Fibroblast of lung (primary cell): ENCODE data around the gene CAPZB.

Experiments
- EZH2 ChIP-seq: IDR thresholded peaks from 2 replicates; pipeline ENCODE4 v1.5.1; 2012; ENCODE audit warnings: low read length, control low read depth, mild to moderate bottlenecking; ENCODE audit errors: missing control alignments
- TF ChIP-seq, protein P1 (sequence below), 2 donors: IDR thresholded peaks in 1 of 2; conservative IDR thresholded peaks in 1 of 2; 1 replicate in 1 of 2; 2 replicates in 1 of 2; pipeline ENCODE4 v1.5.1; 2011 to 2012; ENCODE audit warnings: low read length in 2 of 2, control low read depth in 1 of 2, inconsistent platforms in 1 of 2, low read depth in 1 of 2, mild to moderate bottlenecking in 1 of 2

DNA sequence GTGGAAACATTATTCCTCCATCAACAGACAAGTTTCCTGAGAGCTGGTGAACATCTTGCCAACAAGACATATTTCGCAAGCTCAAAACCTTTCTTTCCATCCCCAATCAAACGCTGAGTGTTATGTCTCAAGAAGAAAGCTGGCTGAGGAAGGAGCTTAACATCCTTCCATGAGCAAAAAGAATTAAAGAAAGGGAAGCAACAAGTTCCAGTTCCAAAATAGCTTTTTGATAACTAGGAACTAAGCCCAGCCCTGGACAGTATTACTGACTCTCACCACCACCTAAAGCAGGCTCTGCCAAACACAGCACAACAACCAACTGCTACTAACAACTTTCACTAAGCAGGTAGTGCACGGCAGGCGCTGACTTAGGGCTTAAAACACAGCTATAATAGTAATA, 50.2 kb downstream of the CAPZB start:
- TF ChIP-seq, protein P1, sequence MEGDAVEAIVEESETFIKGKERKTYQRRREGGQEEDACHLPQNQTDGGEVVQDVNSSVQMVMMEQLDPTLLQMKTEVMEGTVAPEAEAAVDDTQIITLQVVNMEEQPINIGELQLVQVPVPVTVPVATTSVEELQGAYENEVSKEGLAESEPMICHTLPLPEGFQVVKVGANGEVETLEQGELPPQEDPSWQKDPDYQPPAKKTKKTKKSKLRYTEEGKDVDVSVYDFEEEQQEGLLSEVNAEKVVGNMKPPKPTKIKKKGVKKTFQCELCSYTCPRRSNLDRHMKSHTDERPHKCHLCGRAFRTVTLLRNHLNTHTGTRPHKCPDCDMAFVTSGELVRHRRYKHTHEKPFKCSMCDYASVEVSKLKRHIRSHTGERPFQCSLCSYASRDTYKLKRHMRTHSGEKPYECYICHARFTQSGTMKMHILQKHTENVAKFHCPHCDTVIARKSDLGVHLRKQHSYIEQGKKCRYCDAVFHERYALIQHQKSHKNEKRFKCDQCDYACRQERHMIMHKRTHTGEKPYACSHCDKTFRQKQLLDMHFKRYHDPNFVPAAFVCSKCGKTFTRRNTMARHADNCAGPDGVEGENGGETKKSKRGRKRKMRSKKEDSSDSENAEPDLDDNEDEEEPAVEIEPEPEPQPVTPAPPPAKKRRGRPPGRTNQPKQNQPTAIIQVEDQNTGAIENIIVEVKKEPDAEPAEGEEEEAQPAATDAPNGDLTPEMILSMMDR (conservative IDR thresholded peaks at IDR 0.05 in 1 of 2, IDR thresholded peaks at IDR 0.05 in 1 of 2; ENCODE audit: low read depth in 1 of 2, low read length in 2 of 2) = no peak
- no peak for TF ChIP-seq EZH2
